GM23248 (cell line): ENCODE results near the gene MTHFD2L.

Experiments
- EZH2 ChIP-seq: fragments of 200-600 bp; sonication (generic); IDR thresholded peaks from 2 replicates; pipeline ENCODE4 v1.6.1; 2018; ENCODE audit warnings: antibody characterized with exemption, mild to moderate bottlenecking; ENCODE audit not compliant: insufficient read depth, poor library complexity, severe bottlenecking
- EZH2phosphoT487 ChIP-seq: fragments of 200-600 bp; sonication (generic); IDR thresholded peaks from 2 replicates; pipeline ENCODE4 v1.6.1; 2018; ENCODE audit warnings: antibody characterized with exemption, moderate library complexity, mild to moderate bottlenecking, low read depth; ENCODE audit not compliant: insufficient read depth

GRCh38 chr4:74331944-74332343 is 174.0 kb downstream of the MTHFD2L start:
- TF ChIP-seq EZH2, result no peak
- no peak for TF ChIP-seq EZH2phosphoT487
